Activated CD4-positive, alpha-beta T cell treated with anti-CD3 and anti-CD28 coated beads, Interleukin-2, amount 10 ng/mL, durations not matched to agents 24 days and 14 days (primary cell): ENCODE data around the gene PRSS22. TPM values are rescaled to one million over a fixed set of nuclear protein-coding genes. Genes with fewer than 3 reads are reported as not detected.

Experiments used
- DNase-seq: peaks from one replicate; pipeline ENCODE4 v3.0.0; 2022
- H3K27ac Mint-ChIP-seq: one replicate; pipeline ENCODE4 v1.8.0; 2022; ENCODE audit warnings: mild to moderate bottlenecking, mixed read lengths
- H3K27me3 Mint-ChIP-seq: one replicate; pipeline ENCODE4 v1.8.0; 2022; ENCODE audit warnings: mixed read lengths
- H3K36me3 Mint-ChIP-seq: one replicate; pipeline ENCODE4 v1.8.0; 2022; ENCODE audit warnings: low read depth, mild to moderate bottlenecking, mixed read lengths
- H3K4me1 Mint-ChIP-seq: one replicate; pipeline ENCODE4 v1.8.0; 2021; ENCODE audit warnings: mixed read lengths
- H3K4me3 Mint-ChIP-seq: one replicate; pipeline ENCODE4 v1.8.0; 2022; ENCODE audit warnings: mild to moderate bottlenecking, moderate library complexity, mixed read lengths
- H3K9me3 Mint-ChIP-seq: one replicate; pipeline ENCODE4 v1.8.0; 2021; ENCODE audit warnings: mixed read lengths
- intact Hi-C: fragments of 100-400 bp; cut with micrococcal nuclease; formaldehyde crosslinking; loops from one replicate; pipeline ENCODE4 v1.15.1; 2023
- total RNA-seq: library from RNA; stranded (reverse); gene quantifications from 2 replicates; pipeline ENCODE4 v1.2.3, GENCODE V29; 2022

PRSS22 gene
- total RNA-seq, 1 donor from 2014 or later, result not detected

GRCh38 chr16:2896480-2897010 lies 38.6 kb upstream of the PRSS22 start:
- Mint-ChIP-seq H3K4me1 (no peaks in the 10 kb centered on the region), H3K9me3 (no peaks in the 10 kb centered on the region), H3K4me3 (no peak overlapping the region), H3K27me3 (no peaks in the 10 kb centered on the region), H3K36me3 (no peaks in the 10 kb centered on the region), H3K27ac (no peak overlapping the region)
- intact Hi-C loops, result no loop called here
- no peak for DNase-seq

GRCh38 chr16:2895813-2896212 lies 37.8 kb upstream of the PRSS22 start:
- no peak for DNase-seq
- intact Hi-C loops, result no loop called here
- H3K27ac Mint-ChIP-seq, result no peak overlapping the region

GRCh38 chr16:2894231-2894630 lies 36.3 kb upstream of the PRSS22 start:
- DNase-seq, result no peak
- no peak overlapping the region for H3K27ac Mint-ChIP-seq
- no peaks in the 10 kb centered on the region for H3K9me3 Mint-ChIP-seq
- no peak overlapping the region for H3K4me3 Mint-ChIP-seq
- H3K4me1 Mint-ChIP-seq, result no peaks in the 10 kb centered on the region
- no peaks in the 10 kb centered on the region for H3K27me3 Mint-ChIP-seq
- no peaks in the 10 kb centered on the region for H3K36me3 Mint-ChIP-seq
- intact Hi-C loops, result no loop called here

More at GRCh38 chr16:2895813-2896212, 37.8 kb upstream of the PRSS22 start:
- no peak overlapping the region for H3K4me3 Mint-ChIP-seq
- no peaks in the 10 kb centered on the region for H3K9me3 Mint-ChIP-seq
- H3K27me3 Mint-ChIP-seq, result no peaks in the 10 kb centered on the region
- H3K36me3 Mint-ChIP-seq, result no peaks in the 10 kb centered on the region
- no peaks in the 10 kb centered on the region for H3K4me1 Mint-ChIP-seq

- Mint-ChIP-seq H3K27ac (peak overlapping the region; percentile 78), H3K9me3 (no peaks in the 10 kb centered on the region), H3K4me3 (peak overlapping the region; percentile 94), H3K36me3 (no peaks in the 10 kb centered on the region), H3K4me1 (peaks cover 11% of the 10 kb centered on the region), H3K27me3 (no peaks in the 10 kb centered on the region)
- DNase-seq, result no peak
- intact Hi-C loops, result loop anchor here (5.0 kb wide), 1 partner anchor 78 kb away; the partner anchor contains the start of gene KREMEN2
Observed at GRCh38 chr16:2884041-2884451, 26.1 kb upstream of the PRSS22 start.

- peak; percentile 74 for DNase-seq
- H3K9me3 Mint-ChIP-seq, result no peaks in the 10 kb centered on the region
- no peaks in the 10 kb centered on the region for H3K36me3 Mint-ChIP-seq
- peak overlapping the region; percentile 78 for H3K27ac Mint-ChIP-seq
- peak overlapping the region; percentile 94 for H3K4me3 Mint-ChIP-seq
- intact Hi-C loops, result loop anchor here (1.0 to 5.0 kb wide), 2 partner anchors 22 to 79 kb away; partner anchors contain the start of gene KREMEN2
- H3K4me1 Mint-ChIP-seq, result peaks cover 11% of the 10 kb centered on the region
- no peaks in the 10 kb centered on the region for H3K27me3 Mint-ChIP-seq
Observed at GRCh38 chr16:2883458-2883908, 25.5 kb upstream of the PRSS22 start.

GRCh38 chr16:2882650-2883457 lies 24.9 kb upstream of the PRSS22 start, which contains the start of gene FLYWCH2:
Gene FLYWCH2 (plus strand): TSS chr16:2883215. CDS start chr16:2896450, 13,235 bp downstream.
- Mint-ChIP-seq H3K4me3 (peak within 1 kb of the TSS; percentile 94), H3K27me3 (no peaks in the 10 kb centered on the region), H3K9me3 (no peaks in the 10 kb centered on the region), H3K36me3 (no peaks in the 10 kb centered on the region), H3K27ac (peak within 1 kb of the TSS; percentile 95), H3K4me1 (peaks cover 11% of the 10 kb centered on the region)
- intact Hi-C loops, result loop anchor here (1.0 to 5.0 kb wide), 2 partner anchors 22 to 79 kb away; partner anchors contain the start of gene KREMEN2
- DNase-seq, result peak; percentile 100

GRCh38 chr16:2881783-2882649 lies 24.0 kb upstream of the PRSS22 start:
- no peaks in the 10 kb centered on the region for H3K27me3 Mint-ChIP-seq
- peaks cover 11% of the 10 kb centered on the region for H3K4me1 Mint-ChIP-seq
- H3K9me3 Mint-ChIP-seq, result no peaks in the 10 kb centered on the region
- H3K27ac Mint-ChIP-seq, result peak overlapping the region; percentile 95
- DNase-seq, result peak; percentile 83
- peak overlapping the region; percentile 94 for H3K4me3 Mint-ChIP-seq
- intact Hi-C loops, result loop anchor here (5.0 kb wide), 1 partner anchor 80 kb away; the partner anchor contains the start of gene KREMEN2
- no peaks in the 10 kb centered on the region for H3K36me3 Mint-ChIP-seq

GRCh38 chr16:2879854-2880508 lies 22.0 kb upstream of the PRSS22 start:
- intact Hi-C loops, result loop anchor here (5.0 kb wide), 1 partner anchor 82 kb away; the partner anchor contains the start of gene KREMEN2
- Mint-ChIP-seq H3K27ac (no peak overlapping the region), H3K4me3 (no peak overlapping the region), H3K27me3 (peaks cover 3% of the 10 kb centered on the region), H3K36me3 (no peaks in the 10 kb centered on the region), H3K4me1 (peaks cover 11% of the 10 kb centered on the region), H3K9me3 (no peaks in the 10 kb centered on the region)
- no peak for DNase-seq

- intact Hi-C loops, result loop anchor here (1.0 to 2.0 kb wide), 2 partner anchors 44 to 52 kb away; no protein-coding TSS in a partner anchor
- DNase-seq, result peak; percentile 90
- Mint-ChIP-seq H3K4me3 (no peak overlapping the region), H3K9me3 (no peaks in the 10 kb centered on the region), H3K27me3 (peaks cover 4% of the 10 kb centered on the region), H3K27ac (no peak overlapping the region), H3K4me1 (no peaks in the 10 kb centered on the region), H3K36me3 (no peaks in the 10 kb centered on the region)
Observed at GRCh38 chr16:2874912-2875362, 17.0 kb upstream of the PRSS22 start.

GRCh38 chr16:2874032-2874911 lies 16.3 kb upstream of the PRSS22 start:
- no peaks in the 10 kb centered on the region for H3K4me1 Mint-ChIP-seq
- intact Hi-C loops, result loop anchor here (2.0 kb wide), 1 partner anchor 53 kb away; no protein-coding TSS in a partner anchor
- no peak overlapping the region for H3K27ac Mint-ChIP-seq
- no peaks in the 10 kb centered on the region for H3K9me3 Mint-ChIP-seq
- DNase-seq, result no peak
- H3K27me3 Mint-ChIP-seq, result peaks cover 4% of the 10 kb centered on the region
- H3K36me3 Mint-ChIP-seq, result no peaks in the 10 kb centered on the region
- H3K4me3 Mint-ChIP-seq, result no peak overlapping the region

GRCh38 chr16:2871926-2872325 lies 14.0 kb upstream of the PRSS22 start:
- no peak for DNase-seq
- Mint-ChIP-seq H3K36me3 (no peaks in the 10 kb centered on the region), H3K4me3 (no peak overlapping the region), H3K4me1 (peaks cover 7% of the 10 kb centered on the region), H3K27ac (no peak overlapping the region), H3K27me3 (peaks cover 4% of the 10 kb centered on the region), H3K9me3 (no peaks in the 10 kb centered on the region)
- intact Hi-C loops, result no loop called here
